WTC11 (cell line): ENCODE results near the gene DFFB. TPM values are rescaled to one million over a fixed set of nuclear protein-coding genes. Genes with fewer than 3 reads are reported as not detected.

Experiments
- ATAC-seq: fragments of 200-7000 bp; cut with Tn5 transposase; 2 replicates; pipeline ENCODE4 v1.10.0; 2021; ENCODE audit warnings: mild to moderate bottlenecking, moderate library complexity
- CTCF ChIA-PET: fragments of 300-600 bp; sonication (Branson Sonifier 250); formaldehyde crosslinking; loops from one replicate; lab custom pipeline; 2021; ENCODE audit warnings: antibody characterized with exemption; lab: Charles Lee
- POLR2A ChIA-PET: fragments of 350-600 bp; sonication (Branson Sonifier 250); formaldehyde crosslinking; loops from one replicate; lab custom pipeline; 2021; ENCODE audit warnings: antibody characterized with exemption; lab: Charles Lee
- DNase-seq: peaks from one replicate; pipeline ENCODE4 v3.0.0; 2021; ENCODE audit warnings: low spot score
- H3K27ac Mint-ChIP-seq: 2 replicates; pipeline ENCODE4 v1.8.0; 2021; ENCODE audit warnings: mixed read lengths
- H3K27me3 Mint-ChIP-seq: 2 replicates; pipeline ENCODE4 v1.8.0; 2021; ENCODE audit warnings: low read depth, mild to moderate bottlenecking, moderate library complexity, mixed read lengths
- H3K36me3 Mint-ChIP-seq: 2 replicates; pipeline ENCODE4 v1.8.0; 2021; ENCODE audit warnings: mixed read lengths
- H3K4me1 Mint-ChIP-seq: 2 replicates; pipeline ENCODE4 v1.8.0; 2022; ENCODE audit warnings: mixed read lengths
- H3K4me3 Mint-ChIP-seq: 2 replicates; pipeline ENCODE4 v1.8.0; 2021; ENCODE audit warnings: mild to moderate bottlenecking, moderate library complexity, mixed read lengths
- H3K9me3 Mint-ChIP-seq: 2 replicates; pipeline ENCODE4 v1.8.0; 2021; ENCODE audit warnings: mixed read lengths
- CREM ChIP-seq: sonication (generic); formaldehyde crosslinking; IDR thresholded peaks from 2 replicates; pipeline ENCODE4 v1.8.1; 2022; ENCODE audit warnings: mild to moderate bottlenecking, missing genetic modification reagents, moderate library complexity
- FOXJ3 ChIP-seq: sonication (generic); formaldehyde crosslinking; IDR thresholded peaks from 2 replicates; pipeline ENCODE4 v1.9.0; 2021; ENCODE audit warnings: missing genetic modification reagents, mild to moderate bottlenecking, borderline replicate concordance
- FOXP1 ChIP-seq: sonication (generic); formaldehyde crosslinking; IDR thresholded peaks from 2 replicates; pipeline ENCODE4 v1.8.0; 2022; ENCODE audit warnings: missing genetic modification reagents, mild to moderate bottlenecking, moderate library complexity, borderline replicate concordance
- MYBL2 ChIP-seq: sonication (generic); formaldehyde crosslinking; IDR thresholded peaks from 2 replicates; pipeline ENCODE4 v1.8.1; 2023; ENCODE audit warnings: mild to moderate bottlenecking, moderate library complexity, missing genetic modification reagents
- NFATC4 ChIP-seq: fragments of 250-450 bp; sonication (Bioruptor Pico); IDR thresholded peaks from 2 replicates; pipeline ENCODE4 v1.9.0; 2021; ENCODE audit warnings: mild to moderate bottlenecking
- NFE2L1 ChIP-seq: sonication (generic); formaldehyde crosslinking; IDR thresholded peaks from 2 replicates; pipeline ENCODE4 v1.8.1; 2023; ENCODE audit warnings: missing genetic modification reagents
- NFYB ChIP-seq: sonication (generic); formaldehyde crosslinking; conservative IDR thresholded peaks from 2 replicates; pipeline ENCODE4 v1.8.0; 2022; ENCODE audit warnings: low read depth, missing genetic modification reagents
- NR2C2 ChIP-seq: sonication (generic); formaldehyde crosslinking; IDR thresholded peaks from 2 replicates; pipeline ENCODE4 v1.8.0; 2022; ENCODE audit warnings: mild to moderate bottlenecking, missing genetic modification reagents
- PRDM15 ChIP-seq: sonication (generic); formaldehyde crosslinking; IDR thresholded peaks from 2 replicates; pipeline ENCODE4 v1.8.0; 2022; ENCODE audit warnings: missing genetic modification reagents
- PREB ChIP-seq: sonication (generic); formaldehyde crosslinking; IDR thresholded peaks from 2 replicates; pipeline ENCODE4 v1.8.1; 2022; ENCODE audit warnings: mild to moderate bottlenecking, missing genetic modification reagents, moderate library complexity, borderline replicate concordance
- TEAD1 ChIP-seq: sonication (generic); formaldehyde crosslinking; IDR thresholded peaks from 2 replicates; pipeline ENCODE4 v1.8.0; 2022; ENCODE audit warnings: mild to moderate bottlenecking, missing genetic modification reagents
- ZBTB21 ChIP-seq: sonication (generic); formaldehyde crosslinking; IDR thresholded peaks from 2 replicates; pipeline ENCODE4 v1.8.1; 2023; ENCODE audit warnings: mild to moderate bottlenecking, missing genetic modification reagents, borderline replicate concordance
- ZNF138 ChIP-seq: sonication (generic); formaldehyde crosslinking; conservative IDR thresholded peaks from 2 replicates; pipeline ENCODE4 v1.8.1; 2022; ENCODE audit warnings: mild to moderate bottlenecking, moderate library complexity, missing genetic modification reagents
- ZNF232 ChIP-seq: sonication (generic); formaldehyde crosslinking; IDR thresholded peaks from 2 replicates; pipeline ENCODE4 v1.8.0; 2022; ENCODE audit warnings: mild to moderate bottlenecking, missing genetic modification reagents
- ZNF281 ChIP-seq: sonication (generic); formaldehyde crosslinking; IDR thresholded peaks from 2 replicates; pipeline ENCODE4 v1.8.0; 2023; ENCODE audit warnings: mild to moderate bottlenecking, missing genetic modification reagents
- ZNF416 ChIP-seq: fragments of 250-450 bp; sonication (Bioruptor Pico); IDR thresholded peaks from 2 replicates; pipeline ENCODE4 v1.9.0; 2021; ENCODE audit warnings: mild to moderate bottlenecking, inconsistent platforms
- total RNA-seq: library from RNA; stranded (reverse); gene quantifications from 3 replicates; pipeline ENCODE4 v1.2.3, GENCODE V29; 2021

The DFFB gene
- total RNA-seq, 1 experiment from 2014 or later: 9.2 TPM

- Mint-ChIP-seq H3K27ac (no peak overlapping the region), H3K4me1 (no peaks in the 10 kb centered on the region)
- POLR2A ChIA-PET: no interaction called here
Observed at GRCh38 chr1:3921765-3922164, 64.5 kb downstream of the DFFB start.

GRCh38 chr1:3922201-3922725 lies 65.0 kb downstream of the DFFB start:
- Mint-ChIP-seq H3K4me1 (no peaks in the 10 kb centered on the region), H3K9me3 (peaks cover 62% of the 10 kb centered on the region), H3K27ac (no peak overlapping the region), H3K4me3 (no peak overlapping the region), H3K27me3 (peaks cover 9% of the 10 kb centered on the region), H3K36me3 (peaks cover 50% of the 10 kb centered on the region)
- ChIA-PET CTCF (no interaction called here), POLR2A (no interaction called here)
- DNase-seq (no peak), ATAC-seq (no peak)
- TF ChIP-seq ZNF232 (CRISPR knock-in tag): no peak

More at GRCh38 chr1:3921765-3922164, 64.5 kb downstream of the DFFB start:
- Mint-ChIP-seq H3K4me3 (no peak overlapping the region), H3K36me3 (peaks cover 47% of the 10 kb centered on the region), H3K27me3 (peaks cover 9% of the 10 kb centered on the region), H3K9me3 (peaks cover 58% of the 10 kb centered on the region)
- no peak for ATAC-seq
- CTCF ChIA-PET: no interaction called here
- no peak for DNase-seq
- TF ChIP-seq PREB (CRISPR knock-in tag) (no peak), MYBL2 (CRISPR knock-in tag) (no peak), ZNF416 (no peak), NFATC4 (CRISPR knock-in tag) (no peak), ZBTB21 (CRISPR knock-in tag) (no peak), ZNF281 (CRISPR knock-in tag) (no peak), TEAD1 (CRISPR knock-in tag) (no peak), ZNF138 (CRISPR knock-in tag) (no peak)

GRCh38 chr1:3922851-3923250 lies 65.6 kb downstream of the DFFB start:
- peaks cover 67% of the 10 kb centered on the region for H3K9me3 Mint-ChIP-seq
- H3K4me1 Mint-ChIP-seq: no peaks in the 10 kb centered on the region
- DNase-seq (no peak), ATAC-seq (no peak)
- CTCF ChIA-PET: no interaction called here
- TF ChIP-seq PRDM15 (CRISPR knock-in tag) (no peak), NR2C2 (CRISPR knock-in tag) (no peak), FOXJ3 (CRISPR knock-in tag) (no peak), ZNF416 (no peak), NFE2L1 (CRISPR knock-in tag) (no peak), NFYB (CRISPR knock-in tag) (no peak), CREM (CRISPR knock-in tag) (no peak), ZNF138 (CRISPR knock-in tag) (no peak), FOXP1 (no peak)
- POLR2A ChIA-PET: no interaction called here
- H3K4me3 Mint-ChIP-seq: no peak overlapping the region
- peaks cover 10% of the 10 kb centered on the region for H3K27me3 Mint-ChIP-seq
- H3K36me3 Mint-ChIP-seq: peaks cover 52% of the 10 kb centered on the region
- H3K27ac Mint-ChIP-seq: no peak overlapping the region
